Activated CD4-positive, alpha-beta T cell treated with anti-CD3 and anti-CD28 coated beads for 24 hours (primary cell): Measurements from ENCODE around the gene RFT1.

Experiments used
- DNase-seq, 2 donors: peaks; one replicate each; pipeline ENCODE4 v3.0.0-alpha.2; 2020; ENCODE audit warnings: low read depth in 2 of 2

The RFT1 gene

GRCh38 chr3:53130179-53131061, at the start of gene RFT1:
Gene RFT1, minus strand, starts transcription at chr3:53130435. Its CDS starts 35 bp downstream, at chr3:53130400.
- DNase-seq: peak; percentile 97 to 98

DNA sequence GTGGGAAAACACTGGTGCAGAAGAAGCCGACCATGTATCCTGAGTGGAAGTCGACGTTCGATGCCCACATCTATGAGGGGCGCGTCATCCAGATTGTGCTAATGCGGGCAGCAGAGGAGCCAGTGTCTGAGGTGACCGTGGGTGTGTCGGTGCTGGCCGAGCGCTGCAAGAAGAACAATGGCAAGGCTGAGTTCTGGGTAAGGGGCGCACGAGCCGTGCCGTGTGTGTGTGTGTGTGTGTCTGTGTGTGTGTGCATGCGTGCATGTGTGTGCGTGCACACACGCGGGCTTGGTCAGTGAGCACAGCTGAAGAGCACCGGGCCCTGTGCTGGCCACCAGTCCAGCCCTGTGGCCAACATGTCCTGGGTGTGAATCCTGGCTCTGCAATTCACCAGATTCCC, 49.3 kb upstream of the RFT1 start:
- DNase-seq: no peak

- DNase-seq: no peak
These were observed 48.0 kb upstream of the RFT1 start for GRCh38 chr3:53178246-53178645.

DNA sequence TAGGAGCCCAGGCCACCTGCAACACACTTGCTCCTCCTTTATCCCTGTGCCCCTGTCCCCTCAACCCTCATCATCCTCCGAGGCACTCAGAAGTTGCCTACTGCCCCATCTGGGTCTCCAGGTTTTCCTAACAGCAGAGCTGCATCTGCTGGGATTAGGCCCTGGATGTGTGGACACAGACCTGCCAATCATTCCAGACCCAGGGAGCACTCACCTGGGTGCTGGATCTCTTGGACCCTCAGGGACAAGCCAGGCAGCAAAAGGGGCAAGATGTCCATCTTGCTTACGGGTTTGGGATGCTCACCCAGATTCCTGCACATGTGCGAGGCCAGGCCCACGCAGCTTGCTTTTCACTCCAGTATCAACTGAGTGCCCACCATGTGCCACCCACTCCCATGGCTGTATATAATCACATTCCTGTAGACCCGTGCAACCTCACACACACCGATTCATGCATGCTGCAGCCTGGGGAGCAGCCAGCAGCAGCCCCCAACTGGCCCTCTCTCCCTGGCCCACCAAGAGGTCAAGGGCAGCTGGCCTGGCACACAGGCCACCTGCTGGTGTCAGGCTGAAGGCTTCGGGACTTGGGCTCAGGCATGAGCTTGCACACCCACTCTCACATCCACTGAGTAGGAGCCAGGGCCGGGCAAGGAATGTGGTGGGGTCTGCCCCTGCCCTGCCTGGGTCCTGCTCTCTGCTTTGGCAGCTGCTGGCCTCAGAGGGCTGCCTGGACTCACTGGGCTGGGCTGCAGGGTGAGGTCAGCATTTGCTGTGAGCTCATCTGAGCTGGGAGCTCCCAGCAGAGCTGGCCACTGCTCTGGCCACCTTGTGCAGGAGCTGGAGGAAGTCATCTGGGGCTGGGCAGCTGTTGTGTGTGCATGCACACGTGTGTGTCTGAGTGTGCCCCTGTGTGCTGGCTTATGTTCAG, 45.6 kb upstream of the RFT1 start:
- DNase-seq: no peak

GRCh38 chr3:53174346-53175250, 44.4 kb upstream of the RFT1 start:
- no peak for DNase-seq

- DNase-seq: no peak
These were observed 42.9 kb upstream of the RFT1 start for GRCh38 chr3:53173107-53173506.

GRCh38 chr3:53171827-53172505, 41.7 kb upstream of the RFT1 start:
- DNase-seq: no peak

DNA sequence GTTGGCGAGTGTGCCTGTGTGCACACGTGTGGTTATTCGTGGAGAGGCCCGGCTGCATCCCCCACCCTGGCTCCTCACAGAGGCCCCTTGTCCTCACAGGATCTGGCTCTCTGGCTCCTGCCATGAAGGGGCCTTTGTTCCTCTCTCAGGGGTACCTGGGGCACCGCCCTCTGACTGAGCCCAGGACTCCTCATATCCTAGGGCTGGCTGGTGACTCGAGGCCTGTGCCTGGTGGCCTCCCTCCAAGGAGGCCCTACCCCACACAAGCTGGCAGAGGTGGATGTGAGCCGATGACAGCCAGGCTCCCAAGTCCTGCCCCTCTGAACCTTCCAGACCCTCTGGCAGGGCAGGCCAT, 40.8 kb upstream of the RFT1 start:
- DNase-seq: no peak

DNA sequence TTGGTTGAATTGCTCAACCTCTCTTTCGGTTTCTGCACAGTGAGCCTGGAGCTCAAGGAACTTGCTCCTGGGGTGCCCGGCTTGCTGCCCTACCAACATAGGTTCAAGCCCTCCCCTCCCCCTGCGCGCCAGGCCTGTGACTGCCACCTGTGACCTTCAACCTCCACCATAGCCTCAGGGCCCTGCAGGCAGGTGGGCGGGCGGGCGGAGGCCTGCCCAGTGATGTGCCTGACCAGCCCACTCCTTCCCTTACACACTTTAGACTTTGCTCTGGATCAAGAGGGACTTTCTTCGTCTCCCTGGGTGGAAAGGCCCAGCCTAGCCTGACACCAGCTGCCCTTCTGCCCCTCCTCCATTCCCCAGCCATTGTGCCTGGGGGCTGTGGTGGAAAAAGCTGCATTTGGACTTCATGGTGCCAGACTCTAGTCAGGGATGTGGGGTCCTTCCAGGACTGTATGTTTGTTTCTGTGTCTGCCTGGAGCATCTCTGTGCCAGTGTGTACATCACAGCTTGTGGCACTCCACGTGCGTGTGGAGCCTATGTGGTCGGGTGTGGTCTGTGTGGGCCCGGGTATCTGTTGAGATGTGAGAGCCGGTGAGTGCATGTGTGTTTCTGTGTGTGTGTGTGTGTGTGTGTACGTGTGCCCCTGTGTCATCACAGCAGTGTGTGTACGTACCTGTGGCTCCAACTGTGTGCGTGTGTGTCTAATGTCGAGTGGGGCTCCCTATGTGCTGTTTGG, 40.3 kb upstream of the RFT1 start:
- DNase-seq: peak in 1 of 2 donors; percentile 1

- no peak for DNase-seq
These were observed 39.6 kb upstream of the RFT1 start for GRCh38 chr3:53169832-53170324.

DNA sequence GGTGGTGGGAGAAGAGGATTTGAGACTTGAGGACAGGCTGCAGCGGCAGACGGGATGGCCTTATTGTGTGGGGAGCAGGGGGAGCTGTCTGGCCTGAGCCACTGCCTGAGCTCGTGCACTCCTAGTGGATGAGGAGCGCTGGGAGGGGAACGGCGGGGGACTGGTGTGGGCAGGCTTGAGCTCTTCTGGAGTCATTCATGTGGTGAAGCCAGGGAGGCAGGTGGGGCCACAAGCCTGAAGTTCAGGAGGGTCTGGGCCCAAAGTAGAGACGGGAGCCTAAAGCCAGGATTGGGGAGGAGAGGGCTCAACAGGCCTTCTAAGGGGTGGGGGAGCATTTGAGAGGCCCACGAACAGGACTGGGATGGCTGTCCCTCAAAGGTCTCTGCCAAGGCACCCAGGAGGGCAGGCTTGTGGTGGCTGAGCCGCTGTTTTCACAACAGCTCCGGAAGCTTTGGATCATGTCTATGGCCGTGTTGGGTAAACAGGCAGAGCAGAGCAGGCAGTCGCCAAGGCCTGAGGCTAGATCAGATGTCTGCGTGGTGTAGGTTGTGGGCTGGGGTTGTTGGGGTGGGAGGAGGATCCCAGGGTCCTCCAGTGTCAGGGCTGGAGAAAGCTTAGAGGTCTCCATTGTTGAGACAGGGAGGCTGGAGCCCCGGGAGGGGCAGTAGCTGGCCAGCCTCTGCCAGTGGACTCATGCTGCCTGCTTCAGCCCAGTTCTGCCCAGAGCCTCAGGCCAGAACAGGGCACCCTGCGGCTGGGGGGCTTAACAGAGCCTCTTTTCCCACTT, 39.0 kb upstream of the RFT1 start:
- DNase-seq: no peak

GRCh38 chr3:53168175-53168923, 38.1 kb upstream of the RFT1 start:
- DNase-seq: no peak

- no peak for DNase-seq
These were observed 37.4 kb upstream of the RFT1 start for GRCh38 chr3:53167418-53168174.

- no peak for DNase-seq
These were observed 36.6 kb upstream of the RFT1 start for GRCh38 chr3:53166781-53167291.

GRCh38 chr3:53166206-53166605, 36.0 kb upstream of the RFT1 start:
- DNase-seq: no peak

GRCh38 chr3:53164911-53165310, 34.7 kb upstream of the RFT1 start:
- no peak for DNase-seq
